ENCODE data around the gene AFDN.

DNA sequence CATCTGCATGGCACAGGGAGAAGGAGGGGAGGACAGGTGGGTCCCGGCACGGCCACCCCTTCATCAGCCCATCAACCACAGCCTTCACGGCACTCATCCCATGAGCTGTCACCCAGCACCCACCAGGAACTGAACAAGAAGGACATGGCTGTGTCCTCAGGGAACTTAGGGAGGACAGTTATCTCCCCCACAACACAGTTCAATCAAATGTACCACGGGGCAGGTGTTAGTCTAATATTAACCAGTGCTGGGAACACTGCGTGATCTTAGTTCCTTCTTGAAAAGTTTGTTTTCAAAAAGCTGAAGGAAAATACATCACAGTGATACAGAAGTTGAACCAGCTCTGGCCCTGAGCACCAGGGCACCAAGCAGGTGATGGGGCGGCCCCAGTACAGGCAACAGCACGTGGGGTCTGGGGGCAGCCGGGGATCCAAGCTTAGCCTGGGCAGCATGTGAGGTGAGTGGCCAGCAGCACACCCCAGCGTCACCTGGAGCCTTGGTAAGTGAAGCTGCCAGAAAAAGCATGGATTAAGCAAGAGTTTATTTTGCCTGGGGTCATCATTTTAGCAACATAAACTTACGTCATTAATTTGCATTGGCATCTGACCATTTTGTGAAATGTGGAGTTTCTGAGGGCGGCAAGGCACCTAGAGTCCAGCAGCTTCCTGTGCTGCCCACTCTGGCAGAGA is 35.5 kb upstream of the AFDN start:
- no peak for TF ChIP-seq POLR2A (IDR thresholded peaks at IDR 0.05)
- TF ChIP-seq, protein P1, sequence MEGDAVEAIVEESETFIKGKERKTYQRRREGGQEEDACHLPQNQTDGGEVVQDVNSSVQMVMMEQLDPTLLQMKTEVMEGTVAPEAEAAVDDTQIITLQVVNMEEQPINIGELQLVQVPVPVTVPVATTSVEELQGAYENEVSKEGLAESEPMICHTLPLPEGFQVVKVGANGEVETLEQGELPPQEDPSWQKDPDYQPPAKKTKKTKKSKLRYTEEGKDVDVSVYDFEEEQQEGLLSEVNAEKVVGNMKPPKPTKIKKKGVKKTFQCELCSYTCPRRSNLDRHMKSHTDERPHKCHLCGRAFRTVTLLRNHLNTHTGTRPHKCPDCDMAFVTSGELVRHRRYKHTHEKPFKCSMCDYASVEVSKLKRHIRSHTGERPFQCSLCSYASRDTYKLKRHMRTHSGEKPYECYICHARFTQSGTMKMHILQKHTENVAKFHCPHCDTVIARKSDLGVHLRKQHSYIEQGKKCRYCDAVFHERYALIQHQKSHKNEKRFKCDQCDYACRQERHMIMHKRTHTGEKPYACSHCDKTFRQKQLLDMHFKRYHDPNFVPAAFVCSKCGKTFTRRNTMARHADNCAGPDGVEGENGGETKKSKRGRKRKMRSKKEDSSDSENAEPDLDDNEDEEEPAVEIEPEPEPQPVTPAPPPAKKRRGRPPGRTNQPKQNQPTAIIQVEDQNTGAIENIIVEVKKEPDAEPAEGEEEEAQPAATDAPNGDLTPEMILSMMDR (IDR thresholded peaks at IDR 0.05): no peak
- TF ChIP-seq EP300 (IDR thresholded peaks at IDR 0.05): no peak
